PC-9 (cell line): Measurements from ENCODE around the gene ATG4B.

Experiments
- CTCF ChIP-seq: fragments of 200-600 bp; sonication (generic); conservative IDR thresholded peaks from 2 replicates; pipeline ENCODE4 v1.6.1; 2017; ENCODE audit warnings: mixed run types, antibody characterized with exemption, mild to moderate bottlenecking, moderate library complexity
- EZH2 ChIP-seq: fragments of 200-600 bp; sonication (generic); IDR thresholded peaks from 2 replicates; pipeline ENCODE4 v1.8.0; 2017; ENCODE audit warnings: antibody characterized with exemption, low read depth

- TF ChIP-seq CTCF: no peak
- no peak for TF ChIP-seq EZH2
Observed at GRCh38 chr2:241612156-241613016, 25.1 kb upstream of the ATG4B start.
